ENCODE data around the gene PTPRB. TPM values are rescaled to one million over a fixed set of nuclear protein-coding genes. Genes with fewer than 3 reads are reported as not detected.

PTPRB gene
- total RNA-seq, 2 donors from 2014 or later = 0.22 TPM; not detected in 1

- WGBS, 2 experiments (ENCODE audit: insufficient coverage in 1 of 2, insufficient read length in 1 of 2) = 75 to 90% methylated on average over 1 to 3 of the region's 3 CpGs
- no peaks in the 10 kb centered on the region for H3K4me1 Mint-ChIP-seq
These were observed 6.7 kb upstream of the PTPRB start for GRCh38 chr12:70643939-70644338.

GRCh38 chr12:70641691-70642090, 4.5 kb upstream of the PTPRB start:
- H3K36me3 ChIP-seq (ENCODE audit: control insufficient read depth, insufficient read depth, low read length) = no peaks in the 10 kb centered on the region
- H3K36me3 Mint-ChIP-seq (ENCODE audit: low read depth) = no peaks in the 10 kb centered on the region
- TF ChIP-seq CTCF (conservative IDR thresholded peaks at IDR 0.05) = no peak
- no peak for DNase-seq
- no peak overlapping the region for H3K27ac ChIP-seq (ENCODE audit: low read depth, low read length)
- 57 to 86% methylated on average over 1 to 2 of the region's 2 CpGs for WGBS, 2 experiments (ENCODE audit: insufficient coverage in 1 of 2, insufficient read length in 1 of 2)
- no peak overlapping the region for H3K9ac ChIP-seq (ENCODE audit: extremely low read depth, low read length, poor library complexity, severe bottlenecking)
- H3K9me3 Mint-ChIP-seq = no peaks in the 10 kb centered on the region
- no peaks in the 10 kb centered on the region for H3K27me3 ChIP-seq (ENCODE audit: control insufficient read depth, insufficient read depth, low read length, poor library complexity, severe bottlenecking)
- H3K9me3 ChIP-seq (ENCODE audit: control insufficient read depth, low read length) = no peaks in the 10 kb centered on the region
- no peak overlapping the region for H3K27ac Mint-ChIP-seq
- no peaks in the 10 kb centered on the region for H3K4me1 ChIP-seq (ENCODE audit: control insufficient read depth, insufficient read depth, low read length)
- H3K4me1 Mint-ChIP-seq = no peaks in the 10 kb centered on the region
- H3K27me3 Mint-ChIP-seq (ENCODE audit: insufficient read depth) = no peaks in the 10 kb centered on the region
- no peak overlapping the region for H3K4me3 Mint-ChIP-seq
- H3K4me3 ChIP-seq (ENCODE audit: low read length) = no peak overlapping the region

More at GRCh38 chr12:70643939-70644338, 6.7 kb upstream of the PTPRB start:
- no peaks in the 10 kb centered on the region for H3K4me1 ChIP-seq (ENCODE audit: control insufficient read depth, insufficient read depth, low read length)
- Mint-ChIP-seq H3K27ac (no peak overlapping the region), H3K27me3 (ENCODE audit: insufficient read depth) (no peaks in the 10 kb centered on the region), H3K4me3 (no peak overlapping the region), H3K36me3 (ENCODE audit: low read depth) (no peaks in the 10 kb centered on the region), H3K9me3 (no peaks in the 10 kb centered on the region)
- H3K4me3 ChIP-seq (ENCODE audit: low read length) = no peak overlapping the region
- H3K9ac ChIP-seq (ENCODE audit: extremely low read depth, low read length, poor library complexity, severe bottlenecking) = no peak overlapping the region
- H3K36me3 ChIP-seq (ENCODE audit: control insufficient read depth, insufficient read depth, low read length) = no peaks in the 10 kb centered on the region
- no peaks in the 10 kb centered on the region for H3K9me3 ChIP-seq (ENCODE audit: control insufficient read depth, low read length)
- no peaks in the 10 kb centered on the region for H3K27me3 ChIP-seq (ENCODE audit: control insufficient read depth, insufficient read depth, low read length, poor library complexity, severe bottlenecking)
- no peak overlapping the region for H3K27ac ChIP-seq (ENCODE audit: low read depth, low read length)
- no peak for TF ChIP-seq CTCF (conservative IDR thresholded peaks at IDR 0.05)
- DNase-seq = no peak

- no peak overlapping the region for H3K4me3 Mint-ChIP-seq
- 86% methylated on average over 1 of the region's 1 CpG; no CpG with 5 or more reads in 1 of the 2 experiments for WGBS, 2 experiments (ENCODE audit: insufficient coverage in 1 of 2, insufficient read length in 1 of 2)
- H3K36me3 ChIP-seq (ENCODE audit: control insufficient read depth, insufficient read depth, low read length) = no peaks in the 10 kb centered on the region
- no peak overlapping the region for H3K27ac ChIP-seq (ENCODE audit: low read depth, low read length)
- no peak overlapping the region for H3K4me3 ChIP-seq (ENCODE audit: low read length)
- no peak for TF ChIP-seq CTCF (conservative IDR thresholded peaks at IDR 0.05)
- H3K4me1 Mint-ChIP-seq = no peaks in the 10 kb centered on the region
- H3K27me3 Mint-ChIP-seq (ENCODE audit: insufficient read depth) = no peaks in the 10 kb centered on the region
- no peaks in the 10 kb centered on the region for H3K36me3 Mint-ChIP-seq (ENCODE audit: low read depth)
- H3K9me3 ChIP-seq (ENCODE audit: control insufficient read depth, low read length) = no peaks in the 10 kb centered on the region
- no peak overlapping the region for H3K9ac ChIP-seq (ENCODE audit: extremely low read depth, low read length, poor library complexity, severe bottlenecking)
- no peaks in the 10 kb centered on the region for H3K4me1 ChIP-seq (ENCODE audit: control insufficient read depth, insufficient read depth, low read length)
- DNase-seq = no peak
- no peak overlapping the region for H3K27ac Mint-ChIP-seq
- no peaks in the 10 kb centered on the region for H3K27me3 ChIP-seq (ENCODE audit: control insufficient read depth, insufficient read depth, low read length, poor library complexity, severe bottlenecking)
- H3K9me3 Mint-ChIP-seq = no peaks in the 10 kb centered on the region
These were observed 3.7 kb upstream of the PTPRB start for GRCh38 chr12:70640901-70641300.
